HepG2 (cell line): ENCODE results near the gene MYH9. TPM values are rescaled to one million over a fixed set of nuclear protein-coding genes. Genes with fewer than 3 reads are reported as not detected.

Experiments
- AHR ChIP-seq: IDR thresholded peaks from 2 replicates; pipeline ENCODE4 v1.6.1; 2018; ENCODE audit warnings: missing genetic modification reagents, missing compliant biosample characterization
- ATF1 ChIP-seq: IDR thresholded peaks from 2 replicates; pipeline ENCODE4 v1.6.1; 2016; ENCODE audit warnings: mild to moderate bottlenecking, control low read depth
- CEBPG ChIP-seq: IDR thresholded peaks from 2 replicates; pipeline ENCODE4 v1.6.1; 2016
- EZH2 ChIP-seq: conservative IDR thresholded peaks from 2 replicates; pipeline ENCODE4 v1.6.1; 2012; ENCODE audit warnings: mild to moderate bottlenecking, low read depth, low read length, moderate library complexity
- FOXA3 ChIP-seq: IDR thresholded peaks from 2 replicates; pipeline ENCODE4 v1.6.1; 2016; ENCODE audit warnings: missing genetic modification reagents, missing compliant biosample characterization
- MEF2D ChIP-seq: sonication (generic); formaldehyde crosslinking; IDR thresholded peaks from 2 replicates; pipeline ENCODE4 v1.5.1; 2020; ENCODE audit warnings: mild to moderate bottlenecking, missing genetic modification reagents
- MTA3 ChIP-seq: sonication (generic); formaldehyde crosslinking; IDR thresholded peaks from 2 replicates; pipeline ENCODE4 v1.4.0; 2020; ENCODE audit warnings: missing genetic modification reagents
- MXI1 ChIP-seq: IDR thresholded peaks from 3 replicates; pipeline ENCODE4 v1.6.1; 2012; ENCODE audit warnings: low read depth, low read length, inconsistent platforms, borderline replicate concordance
- MYNN ChIP-seq: sonication (generic); formaldehyde crosslinking; IDR thresholded peaks from 2 replicates; pipeline ENCODE4 v1.4.0; 2020; ENCODE audit warnings: mild to moderate bottlenecking, low read depth, missing genetic modification reagents
- NFE2 ChIP-seq: sonication (generic); formaldehyde crosslinking; IDR thresholded peaks from 2 replicates; pipeline ENCODE4 v1.4.0; 2020; ENCODE audit warnings: missing genetic modification reagents
- NFE2L2 ChIP-seq: fragments of 150-350 bp; IDR thresholded peaks from 2 replicates; pipeline ENCODE4 v1.6.1; 2014; ENCODE audit warnings: low read length
- NFIB ChIP-seq: sonication (generic); formaldehyde crosslinking; IDR thresholded peaks from 2 replicates; pipeline ENCODE4 v1.9.0; 2021; ENCODE audit warnings: missing genetic modification reagents, mild to moderate bottlenecking, borderline replicate concordance
- PAF1 ChIP-seq: IDR thresholded peaks from 2 replicates; pipeline ENCODE4 v1.6.1; 2016; ENCODE audit warnings: missing genetic modification reagents, missing compliant biosample characterization
- POLR2AphosphoS2 ChIP-seq: IDR thresholded peaks from 2 replicates; pipeline ENCODE4 v1.6.1; 2011; ENCODE audit warnings: low read depth, low read length, improper control_type of control experiment
- RBAK ChIP-seq: sonication (generic); formaldehyde crosslinking; IDR thresholded peaks from 2 replicates; pipeline ENCODE4 v1.5.1; 2020; ENCODE audit warnings: mild to moderate bottlenecking, missing genetic modification reagents
- SOX6 ChIP-seq, 2 experiments: fragments of 450-650 bp in 1 of 2; sonication (generic) in 1 of 2; formaldehyde crosslinking in 1 of 2; IDR thresholded peaks; 2 replicates each; pipeline versions ENCODE4 v1.4.0 to v1.6.1; 2017 to 2020; ENCODE audit warnings: antibody characterized with exemption in 1 of 2, mild to moderate bottlenecking in 1 of 2, missing genetic modification reagents in 1 of 2
- ZFYVE20 ChIP-seq: sonication (generic); formaldehyde crosslinking; IDR thresholded peaks from 2 replicates; pipeline ENCODE4 v1.8.0; 2023; ENCODE audit warnings: low read depth, mild to moderate bottlenecking, moderate library complexity, missing genetic modification reagents, borderline replicate concordance
- ZNF44 ChIP-seq: sonication (generic); formaldehyde crosslinking; IDR thresholded peaks from 2 replicates; pipeline ENCODE4 v1.5.1; 2020; ENCODE audit warnings: mild to moderate bottlenecking, missing genetic modification reagents
- ZNF7 ChIP-seq: IDR thresholded peaks from 2 replicates; pipeline ENCODE4 v1.6.1; 2016; ENCODE audit warnings: missing biosample characterization, missing genetic modification reagents
- ZNF703 ChIP-seq: sonication (generic); formaldehyde crosslinking; IDR thresholded peaks from 2 replicates; pipeline ENCODE4 v1.5.1; 2020; ENCODE audit warnings: missing genetic modification reagents, mild to moderate bottlenecking, moderate library complexity, borderline replicate concordance
- ZNF775 ChIP-seq: sonication (generic); formaldehyde crosslinking; IDR thresholded peaks from 2 replicates; pipeline ENCODE4 v1.4.0; 2020; ENCODE audit warnings: missing genetic modification reagents, mild to moderate bottlenecking, moderate library complexity, borderline replicate concordance
- ZNF788 ChIP-seq: sonication (generic); formaldehyde crosslinking; IDR thresholded peaks from 2 replicates; pipeline ENCODE4 v1.5.0; 2020; ENCODE audit warnings: mild to moderate bottlenecking, missing genetic modification reagents, borderline replicate concordance
- polyA plus RNA-seq, 8 experiments: library from polyadenylated mRNA; depleted of rRNA in 3 of 8; stranded (reverse) in 7 of 8; unstranded in 1 of 8; fragments of >200 nt; fragmentation: Illumina TruSeq in 4 of 8; extraction: Trizol in 4 of 8; gene quantifications; 2 replicates each; pipeline versions ENCODE4 v1.2.1 to v1.2.3, GENCODE V29; 2011 to 2016; ENCODE audit warnings: low read depth in 4 of 8, missing spikeins in 1 of 8, mixed read lengths in 1 of 8; ENCODE audit not compliant: insufficient read depth in 1 of 8
- total RNA-seq, 5 experiments: library from RNA; depleted of rRNA; stranded (reverse); fragments of >200 nt; fragmentation: Illumina TruSeq; extraction: Trizol; gene quantifications; 2 replicates each; pipeline ENCODE4 v1.2.3, GENCODE V29; 2016; ENCODE audit warnings: low read depth in 1 of 5
- TF ChIP-seq, protein P1 (sequence below): sonication (generic); formaldehyde crosslinking; IDR thresholded peaks from 2 replicates; pipeline ENCODE4 v1.8.1; 2023; ENCODE audit warnings: mild to moderate bottlenecking, inconsistent platforms, moderate library complexity, missing genetic modification reagents, borderline replicate concordance
- TF ChIP-seq, protein P2 (sequence below): IDR thresholded peaks from 2 replicates; pipeline ENCODE4 v1.6.1; 2016
- TF ChIP-seq, protein P3 (sequence below): sonication (generic); formaldehyde crosslinking; conservative IDR thresholded peaks from 2 replicates; pipeline ENCODE4 v1.8.1; 2023; ENCODE audit warnings: missing genetic modification reagents

MYH9 gene
- total and polyA plus RNA-seq, 2 of the 13 experiments (the other 11 are each of a cell fraction or from before 2014, with no cell fraction given): 50.7 to 98.5 TPM

DNA sequence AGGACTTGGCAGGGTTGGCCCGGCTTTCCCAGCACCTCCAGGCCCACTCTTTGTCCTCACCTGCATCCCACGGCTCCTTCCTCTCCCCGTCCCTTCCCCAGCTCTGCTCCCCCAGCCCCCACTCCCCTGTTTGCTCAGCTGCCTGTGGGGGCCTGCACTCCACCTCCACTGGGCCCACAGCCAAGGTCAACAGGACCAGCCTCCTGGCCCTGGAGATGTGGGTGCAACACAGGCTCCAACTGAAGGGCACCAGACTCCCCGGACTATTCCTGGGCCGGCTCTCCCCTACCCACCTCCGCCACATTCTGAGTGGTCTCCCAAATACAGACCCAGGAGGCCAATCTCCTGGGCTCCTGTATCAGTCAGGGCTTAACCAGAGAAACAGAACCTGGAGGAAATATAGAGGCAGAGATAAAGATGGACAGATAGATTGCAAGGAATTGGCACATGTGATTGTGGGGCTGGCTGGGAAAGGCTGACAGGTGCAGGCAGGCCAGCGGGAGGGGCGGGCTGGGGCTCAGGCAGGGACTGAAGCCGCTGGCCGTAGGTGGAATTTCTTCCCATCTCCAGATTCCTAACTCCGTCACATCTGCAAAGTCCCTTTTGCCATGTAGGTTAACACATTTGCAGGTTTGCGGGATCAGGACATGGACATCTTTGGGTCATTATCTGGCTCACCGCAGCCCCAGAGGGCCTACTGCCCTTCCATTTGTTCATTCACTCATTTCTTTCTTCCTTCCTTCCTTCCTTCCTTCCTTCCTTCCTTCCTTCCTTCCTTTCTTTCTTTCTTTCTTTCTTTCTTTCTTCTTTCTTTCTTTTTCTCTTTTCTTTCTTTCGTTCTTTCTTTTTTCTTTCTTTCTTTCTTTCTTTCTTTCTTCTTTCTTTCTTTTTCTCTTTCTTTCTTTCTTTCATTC, 45.8 kb upstream of the MYH9 start (continued):
- TF ChIP-seq ZNF775 (CRISPR knock-in tag): no peak
- no peak for TF ChIP-seq POLR2AphosphoS2
- no peak for TF ChIP-seq MYNN (CRISPR knock-in tag)
- TF ChIP-seq PAF1 (CRISPR knock-in tag): no peak
- TF ChIP-seq MEF2D (CRISPR knock-in tag): peak; percentile 88; the same call in 1 of the 2 replicates
- peak; percentile 93; the same call in 1 of the 2 replicates for TF ChIP-seq NFIB (CRISPR knock-in tag)
- 0 out of 2 replicates have a peak, but pooled peaks have one; percentile 14 for TF ChIP-seq AHR
- TF ChIP-seq ATF1 (CRISPR knock-in tag): no peak
- TF ChIP-seq, protein P1, sequence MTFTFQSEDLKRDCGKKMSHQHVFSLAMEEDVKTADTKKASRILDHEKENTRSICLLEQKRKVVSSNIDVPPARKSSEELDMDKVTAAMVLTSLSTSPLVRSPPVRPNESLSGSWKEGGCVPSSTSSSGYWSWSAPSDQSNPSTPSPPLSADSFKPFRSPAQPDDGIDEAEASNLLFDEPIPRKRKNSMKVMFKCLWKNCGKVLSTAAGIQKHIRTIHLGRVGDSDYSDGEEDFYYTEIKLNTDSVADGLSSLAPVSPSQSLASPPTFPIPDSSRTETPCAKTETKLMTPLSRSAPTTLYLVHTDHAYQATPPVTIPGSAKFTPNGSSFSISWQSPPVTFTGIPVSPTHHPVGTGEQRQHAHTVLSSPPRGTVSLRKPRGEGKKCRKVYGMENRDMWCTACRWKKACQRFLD (CRISPR knock-in tag): no peak
- TF ChIP-seq, protein P2, sequence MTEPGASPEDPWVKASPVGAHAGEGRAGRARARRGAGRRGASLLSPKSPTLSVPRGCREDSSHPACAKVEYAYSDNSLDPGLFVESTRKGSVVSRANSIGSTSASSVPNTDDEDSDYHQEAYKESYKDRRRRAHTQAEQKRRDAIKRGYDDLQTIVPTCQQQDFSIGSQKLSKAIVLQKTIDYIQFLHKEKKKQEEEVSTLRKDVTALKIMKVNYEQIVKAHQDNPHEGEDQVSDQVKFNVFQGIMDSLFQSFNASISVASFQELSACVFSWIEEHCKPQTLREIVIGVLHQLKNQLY (CRISPR knock-in tag): peak; percentile 78
- TF ChIP-seq EZH2: no peak
- TF ChIP-seq CEBPG (CRISPR knock-in tag): peak; percentile 65
- no peak for TF ChIP-seq MTA3 (CRISPR knock-in tag)
- TF ChIP-seq RBAK (CRISPR knock-in tag): no peak
- TF ChIP-seq ZNF7 (CRISPR knock-in tag): no peak
- no peak for TF ChIP-seq ZNF44 (CRISPR knock-in tag)
- no peak for TF ChIP-seq NFE2 (CRISPR knock-in tag)
- peak; percentile 19; the same call in 1 of the 3 replicates for TF ChIP-seq MXI1
- TF ChIP-seq NFE2L2: no peak
- no peak for TF ChIP-seq ZFYVE20 (CRISPR knock-in tag)
- TF ChIP-seq ZNF703 (CRISPR knock-in tag): no peak
- TF ChIP-seq, protein P3, sequence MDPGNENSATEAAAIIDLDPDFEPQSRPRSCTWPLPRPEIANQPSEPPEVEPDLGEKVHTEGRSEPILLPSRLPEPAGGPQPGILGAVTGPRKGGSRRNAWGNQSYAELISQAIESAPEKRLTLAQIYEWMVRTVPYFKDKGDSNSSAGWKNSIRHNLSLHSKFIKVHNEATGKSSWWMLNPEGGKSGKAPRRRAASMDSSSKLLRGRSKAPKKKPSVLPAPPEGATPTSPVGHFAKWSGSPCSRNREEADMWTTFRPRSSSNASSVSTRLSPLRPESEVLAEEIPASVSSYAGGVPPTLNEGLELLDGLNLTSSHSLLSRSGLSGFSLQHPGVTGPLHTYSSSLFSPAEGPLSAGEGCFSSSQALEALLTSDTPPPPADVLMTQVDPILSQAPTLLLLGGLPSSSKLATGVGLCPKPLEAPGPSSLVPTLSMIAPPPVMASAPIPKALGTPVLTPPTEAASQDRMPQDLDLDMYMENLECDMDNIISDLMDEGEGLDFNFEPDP (CRISPR knock-in tag): no peak
- peak; percentile 59; the same call in 1 of the 2 replicates for TF ChIP-seq ZNF788
- no peak for TF ChIP-seq SOX6 (IDR thresholded peaks at IDR 0.05)
- peak; percentile 74 for TF ChIP-seq SOX6 (CRISPR knock-in tag; IDR thresholded peaks at IDR 0.05)
- TF ChIP-seq FOXA3 (CRISPR knock-in tag): peak; percentile 99
